Tibial nerve (tissue), 4 donors: ENCODE data around the gene C1orf198. TPM values are rescaled to one million over a fixed set of nuclear protein-coding genes. Genes with fewer than 3 reads are reported as not detected.

Experiments used
- DNase-seq, 2 donors: peaks; one replicate each; pipeline ENCODE4 v3.0.0-alpha.2; 2019; ENCODE audit warnings: low spot score in 2 of 2
- H3K27ac ChIP-seq, 4 donors: fragments of 200-600 bp; sonication (generic) in 3 of 4; one replicate each; pipeline ENCODE4 v1.5.1; 2017 to 2019; ENCODE audit warnings: mild to moderate bottlenecking in 1 of 4
- H3K27me3 ChIP-seq, 2 donors: fragments of 200-600 bp; sonication (generic) in 1 of 2; one replicate each; pipeline versions ENCODE4 v1.5.1 to v1.6.0; 2017 to 2019
- H3K36me3 ChIP-seq, 3 donors: fragments of 200-600 bp; sonication (generic); one replicate each; pipeline ENCODE4 v1.5.1; 2018 to 2019
- H3K4me1 ChIP-seq, 4 donors: fragments of 200-600 bp; sonication (generic) in 3 of 4; one replicate each; pipeline ENCODE4 v1.5.1; 2017 to 2019
- H3K4me3 ChIP-seq, 4 donors: fragments of 200-600 bp; sonication (generic) in 3 of 4; one replicate each; pipeline ENCODE4 v1.5.1; 2017 to 2019; ENCODE audit warnings: mild to moderate bottlenecking in 1 of 4, moderate library complexity in 1 of 4
- H3K9me3 ChIP-seq, 4 donors: fragments of 200-600 bp; sonication (generic) in 3 of 4; one replicate each; pipeline ENCODE4 v1.5.1; 2017 to 2019
- EP300 ChIP-seq, 2 donors: sonication (generic); formaldehyde crosslinking; IDR thresholded peaks; one replicate each; pipeline ENCODE4 v1.6.1; 2017; ENCODE audit warnings: antibody characterized with exemption in 2 of 2, mild to moderate bottlenecking in 1 of 2
- POLR2A ChIP-seq, 2 donors: fragments of 450-650 bp; IDR thresholded peaks; one replicate each; pipeline ENCODE4 v1.6.1; 2017; ENCODE audit warnings: antibody characterized with exemption in 2 of 2, mild to moderate bottlenecking in 2 of 2, moderate library complexity in 2 of 2
- WGBS, 2 donors: methylation state at CpG; one replicate each; pipeline ENCODE4 v1.1.5; 2018; 5-methylcytosine and 5-hydroxymethylcytosine counted together
- total RNA-seq, 4 donors: library from RNA; depleted of rRNA; stranded (reverse); fragments of >200 nt; gene quantifications; one replicate each; pipeline ENCODE4 v1.1.0, GENCODE V29; 2016
- TF ChIP-seq, protein P1 (sequence below), 5 experiments: fragments of 200-600 bp in 3 of 5; fragments of 450-650 bp in 2 of 5; sonication (generic) in 3 of 5; IDR thresholded peaks; one replicate each; pipeline ENCODE4 v1.5.1; 2016 to 2019; ENCODE audit warnings: antibody characterized with exemption in 5 of 5, mild to moderate bottlenecking in 3 of 5, moderate library complexity in 2 of 5

The C1orf198 gene
- total RNA-seq, 4 donors from 2014 or later: 91.9 to 162 (median 113) TPM

DNA sequence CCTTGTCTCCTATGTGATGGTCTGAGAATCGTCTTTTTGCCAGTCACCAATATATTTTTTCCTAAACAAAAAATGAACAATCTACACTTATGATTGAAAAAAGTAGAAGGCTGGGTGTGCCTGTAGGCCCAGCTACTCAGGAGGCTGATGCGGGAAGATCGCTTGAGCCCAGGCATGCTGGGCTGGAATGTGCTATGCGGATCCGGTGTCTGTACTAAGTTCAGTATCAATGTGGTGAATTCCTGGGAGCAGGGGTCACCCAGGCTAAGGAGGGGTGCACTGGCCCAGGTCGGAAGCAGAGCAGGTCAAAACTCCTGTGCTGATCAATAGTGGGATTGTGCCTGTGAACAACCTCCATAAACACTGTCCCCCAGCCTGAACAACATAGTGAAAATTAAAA is 25.7 kb upstream of the C1orf198 start:
- peaks cover 0 to 3% (median 0%) of the 10 kb centered on the region in 4 donors for H3K4me1 ChIP-seq
- H3K27ac ChIP-seq: no peak overlapping the region
- no peaks in the 10 kb centered on the region for H3K36me3 ChIP-seq
- no peak overlapping the region for H3K4me3 ChIP-seq
- TF ChIP-seq EP300 (IDR thresholded peaks at IDR 0.05) (no peak), POLR2A (IDR thresholded peaks at IDR 0.05) (no peak)
- TF ChIP-seq, protein P1, sequence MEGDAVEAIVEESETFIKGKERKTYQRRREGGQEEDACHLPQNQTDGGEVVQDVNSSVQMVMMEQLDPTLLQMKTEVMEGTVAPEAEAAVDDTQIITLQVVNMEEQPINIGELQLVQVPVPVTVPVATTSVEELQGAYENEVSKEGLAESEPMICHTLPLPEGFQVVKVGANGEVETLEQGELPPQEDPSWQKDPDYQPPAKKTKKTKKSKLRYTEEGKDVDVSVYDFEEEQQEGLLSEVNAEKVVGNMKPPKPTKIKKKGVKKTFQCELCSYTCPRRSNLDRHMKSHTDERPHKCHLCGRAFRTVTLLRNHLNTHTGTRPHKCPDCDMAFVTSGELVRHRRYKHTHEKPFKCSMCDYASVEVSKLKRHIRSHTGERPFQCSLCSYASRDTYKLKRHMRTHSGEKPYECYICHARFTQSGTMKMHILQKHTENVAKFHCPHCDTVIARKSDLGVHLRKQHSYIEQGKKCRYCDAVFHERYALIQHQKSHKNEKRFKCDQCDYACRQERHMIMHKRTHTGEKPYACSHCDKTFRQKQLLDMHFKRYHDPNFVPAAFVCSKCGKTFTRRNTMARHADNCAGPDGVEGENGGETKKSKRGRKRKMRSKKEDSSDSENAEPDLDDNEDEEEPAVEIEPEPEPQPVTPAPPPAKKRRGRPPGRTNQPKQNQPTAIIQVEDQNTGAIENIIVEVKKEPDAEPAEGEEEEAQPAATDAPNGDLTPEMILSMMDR (IDR thresholded peaks at IDR 0.05): no peak
- H3K27me3 ChIP-seq: no peaks in the 10 kb centered on the region
- H3K9me3 ChIP-seq: no peaks in the 10 kb centered on the region
- DNase-seq: no peak
- 80 to 82% methylated on average over 6 of the region's 6 CpGs for WGBS, 2 donors

DNA sequence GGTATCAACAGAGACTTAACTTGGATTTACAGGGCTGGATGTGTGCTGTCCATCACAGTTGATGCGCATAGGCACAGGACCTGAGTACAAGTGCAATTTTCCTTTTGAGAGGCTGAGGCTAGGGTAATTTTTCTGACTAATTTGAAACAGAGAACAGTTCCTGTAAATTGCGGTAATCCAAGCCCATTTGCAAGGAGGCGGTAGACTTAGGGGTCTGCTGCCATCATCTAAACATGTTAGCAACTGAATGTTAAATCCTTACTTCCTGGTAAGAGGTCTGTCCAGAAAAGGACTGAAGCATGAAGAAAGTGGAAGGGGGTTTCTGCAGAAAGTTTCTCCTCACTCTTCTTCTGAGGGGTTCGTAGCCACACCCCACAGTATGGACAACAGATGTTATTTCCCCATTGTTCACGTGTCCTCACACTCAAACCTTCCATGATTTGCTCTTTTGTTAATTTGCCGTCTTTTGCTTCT is 23.7 kb upstream of the C1orf198 start:
- DNase-seq: no peak
- no peaks in the 10 kb centered on the region for H3K36me3 ChIP-seq
- TF ChIP-seq EP300 (IDR thresholded peaks at IDR 0.05) (no peak), POLR2A (IDR thresholded peaks at IDR 0.05) (no peak)
- TF ChIP-seq, protein P1 (IDR thresholded peaks at IDR 0.05): no peak

DNA sequence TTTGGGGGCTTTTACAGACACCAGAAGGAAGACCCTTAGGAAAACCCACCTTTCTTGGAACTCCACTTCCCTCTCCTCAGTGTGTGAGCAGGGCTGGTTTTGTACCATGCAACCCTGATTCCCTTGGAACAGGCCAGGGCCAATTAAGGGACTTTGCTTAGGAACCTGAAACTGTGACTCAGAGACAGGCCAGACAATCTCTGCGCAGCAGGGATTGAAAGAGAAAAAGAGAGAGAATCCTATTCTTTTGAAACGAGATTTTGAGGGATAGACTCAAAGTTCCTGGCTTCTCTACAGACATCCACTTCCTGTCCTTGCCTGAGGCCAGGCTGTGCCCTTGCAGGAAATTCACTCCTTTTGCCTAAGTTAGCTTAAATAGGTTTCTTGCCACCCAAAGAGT is 23.1 kb upstream of the C1orf198 start:
- H3K27ac ChIP-seq: no peak overlapping the region
- no peaks in the 10 kb centered on the region for H3K4me1 ChIP-seq
- TF ChIP-seq EP300 (IDR thresholded peaks at IDR 0.05) (no peak), POLR2A (IDR thresholded peaks at IDR 0.05) (no peak)
- TF ChIP-seq, protein P1 (IDR thresholded peaks at IDR 0.05): no peak
- WGBS, 2 donors: 40 to 46% methylated on average over 2 of the region's 2 CpGs
- no peaks in the 10 kb centered on the region for H3K9me3 ChIP-seq
- H3K4me3 ChIP-seq: no peak overlapping the region
- no peaks in the 10 kb centered on the region for H3K27me3 ChIP-seq
- H3K36me3 ChIP-seq: no peaks in the 10 kb centered on the region
- no peak for DNase-seq

More for the DNA sequence above, 23.7 kb upstream of the C1orf198 start:
- no peak overlapping the region for H3K4me3 ChIP-seq
- WGBS, 2 donors: 75 to 82% methylated on average over 6 of the region's 6 CpGs
- H3K9me3 ChIP-seq: no peaks in the 10 kb centered on the region
- peaks cover 0 to 3% (median 0%) of the 10 kb centered on the region in 4 donors for H3K4me1 ChIP-seq
- no peaks in the 10 kb centered on the region for H3K27me3 ChIP-seq
- H3K27ac ChIP-seq: no peak overlapping the region

DNA sequence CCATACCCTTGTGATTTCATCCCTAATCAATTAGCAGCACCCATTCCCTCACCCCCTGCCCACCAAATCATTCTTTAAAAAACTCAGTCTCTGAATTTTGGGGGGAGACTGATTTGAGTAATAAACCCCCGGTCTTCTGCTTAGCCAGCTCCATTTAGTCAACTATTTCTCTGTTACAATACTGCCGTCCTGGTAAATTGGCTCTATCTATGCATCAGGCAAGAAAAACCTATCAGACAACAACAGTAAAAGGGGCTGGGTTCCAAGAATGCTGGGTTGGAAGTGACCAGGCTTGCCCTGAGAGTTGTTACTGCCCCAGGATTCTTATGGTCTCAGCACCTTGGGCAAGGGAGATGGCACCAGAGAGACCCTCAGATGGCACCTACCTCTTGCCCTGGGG is 16.3 kb upstream of the C1orf198 start:
- Histone ChIP-seq H3K4me3 (no peak overlapping the region), H3K9me3 (peaks cover 0 to 16% (median 0%) of the 10 kb centered on the region in 4 donors), H3K4me1 (peaks cover 0 to 4% (median 0%) of the 10 kb centered on the region in 4 donors), H3K27me3 (no peaks in the 10 kb centered on the region), H3K36me3 (no peaks in the 10 kb centered on the region), H3K27ac (no peak overlapping the region)
- DNase-seq: no peak
- WGBS, 2 donors: 96% methylated on average over 2 of the region's 2 CpGs
- TF ChIP-seq EP300 (IDR thresholded peaks at IDR 0.05) (no peak), POLR2A (IDR thresholded peaks at IDR 0.05) (no peak)
- TF ChIP-seq, protein P1 (IDR thresholded peaks at IDR 0.05): no peak

DNA sequence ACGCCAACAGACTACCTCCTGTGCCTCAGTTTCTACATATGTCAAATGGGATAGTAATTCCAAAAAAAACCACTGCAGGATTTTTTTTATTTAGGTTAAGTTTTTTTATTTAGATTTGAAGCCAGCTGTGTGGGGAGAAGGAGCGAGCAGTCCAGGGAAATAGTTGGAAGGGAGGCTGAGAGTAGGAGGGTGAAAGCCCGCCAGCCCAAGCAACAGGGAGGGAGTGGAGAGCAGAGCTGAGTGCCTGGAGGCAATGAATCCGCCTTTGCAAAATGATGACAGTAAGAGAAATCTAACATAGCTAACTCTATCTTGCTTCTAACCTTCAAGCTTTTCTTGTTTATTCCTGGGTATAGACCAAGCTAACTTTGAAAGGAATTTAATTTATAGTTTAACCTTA is 15.6 kb upstream of the C1orf198 start:
- H3K4me1 ChIP-seq: peaks cover 0 to 8% (median 0%) of the 10 kb centered on the region in 4 donors

More for the DNA sequence above, 15.6 kb upstream of the C1orf198 start:
- Histone ChIP-seq H3K27me3 (no peaks in the 10 kb centered on the region), H3K9me3 (peaks cover 0 to 16% (median 0%) of the 10 kb centered on the region in 4 donors), H3K27ac (no peak overlapping the region), H3K36me3 (no peaks in the 10 kb centered on the region), H3K4me3 (no peak overlapping the region)
- no peak for DNase-seq
- WGBS, 2 donors: 57 to 58% methylated on average over 4 of the region's 4 CpGs
- TF ChIP-seq POLR2A (IDR thresholded peaks at IDR 0.05): no peak
- TF ChIP-seq, protein P1 (IDR thresholded peaks at IDR 0.05): no peak
- TF ChIP-seq EP300 (IDR thresholded peaks at IDR 0.05): no peak
